SH-SY5Y (cell line): ENCODE data around the gene KRT82.

ENCODE experiments used
- GATA2 ChIP-seq: IDR thresholded peaks from 2 replicates; pipeline ENCODE4 v1.6.1; 2011; ENCODE audit warnings: mild to moderate bottlenecking, low read depth, low read length
- GATA3 ChIP-seq: IDR thresholded peaks from 2 replicates; pipeline ENCODE4 v1.6.1; 2011; ENCODE audit warnings: low read depth, mild to moderate bottlenecking, low read length, moderate library complexity

Gene KRT82

GRCh38 chr12:52426034-52426433, 19.9 kb upstream of the KRT82 start:
- no peak for TF ChIP-seq GATA2
- TF ChIP-seq GATA3, result no peak

GRCh38 chr12:52425466-52425865, 19.3 kb upstream of the KRT82 start:
- TF ChIP-seq GATA3 (no peak), GATA2 (no peak)

- no peak for TF ChIP-seq GATA2
- TF ChIP-seq GATA3, result no peak
Measured at GRCh38 chr12:52423661-52424500, 17.7 kb upstream of the KRT82 start.

GRCh38 chr12:52423035-52423434, 16.9 kb upstream of the KRT82 start:
- TF ChIP-seq GATA2, result no peak
- TF ChIP-seq GATA3, result no peak

GRCh38 chr12:52419656-52420055, 13.5 kb upstream of the KRT82 start:
- TF ChIP-seq GATA3, result no peak
- TF ChIP-seq GATA2, result no peak

GRCh38 chr12:52418576-52419110, 12.5 kb upstream of the KRT82 start:
- TF ChIP-seq GATA2 (no peak), GATA3 (no peak)

- TF ChIP-seq GATA2 (no peak), GATA3 (no peak)
Measured at GRCh38 chr12:52417740-52418139, 11.6 kb upstream of the KRT82 start.

GRCh38 chr12:52416795-52417194, 10.7 kb upstream of the KRT82 start:
- no peak for TF ChIP-seq GATA3
- no peak for TF ChIP-seq GATA2

GRCh38 chr12:52415870-52416750, 10.0 kb upstream of the KRT82 start:
- no peak for TF ChIP-seq GATA2

- TF ChIP-seq GATA2 (no peak), GATA3 (no peak)
Measured at GRCh38 chr12:52414936-52415335, 8.8 kb upstream of the KRT82 start.

- TF ChIP-seq GATA2 (no peak), GATA3 (no peak)
Measured at GRCh38 chr12:52413782-52414345, 7.7 kb upstream of the KRT82 start.

GRCh38 chr12:52413202-52413601, 7.1 kb upstream of the KRT82 start:
- TF ChIP-seq GATA2, result no peak

- no peak for TF ChIP-seq GATA3
- TF ChIP-seq GATA2, result no peak
Measured at GRCh38 chr12:52411815-52412214, 5.7 kb upstream of the KRT82 start.

- TF ChIP-seq GATA2 (no peak), GATA3 (no peak)
Measured at GRCh38 chr12:52407918-52408317, 1.8 kb upstream of the KRT82 start.

- TF ChIP-seq GATA2 (no peak), GATA3 (no peak)
Measured at GRCh38 chr12:52404951-52405350, 1.2 kb downstream of the KRT82 start.
